Hepatocyte (in vitro differentiated cells): ENCODE data around the gene GLS2. TPM values are rescaled to one million over a fixed set of nuclear protein-coding genes. Genes with fewer than 3 reads are reported as not detected.

Experiments used
- DNase-seq: peaks from one replicate; pipeline ENCODE4 v3.0.0-alpha.2; 2016; ENCODE audit warnings: low spot score
- H2AFZ ChIP-seq: fragments of 200-600 bp; sonication (generic); 2 replicates; pipeline ENCODE4 v1.6.0; 2016; ENCODE audit warnings: antibody characterized with exemption, mild to moderate bottlenecking
- H3K27ac ChIP-seq: fragments of 200-600 bp; sonication (generic); 2 replicates; pipeline ENCODE4 v1.5.1; 2016; ENCODE audit warnings: mild to moderate bottlenecking
- H3K27me3 ChIP-seq: fragments of 200-600 bp; sonication (generic); 2 replicates; pipeline ENCODE4 v1.6.1; 2016
- H3K36me3 ChIP-seq: fragments of 200-600 bp; sonication (generic); replicated peaks from 2 replicates; pipeline ENCODE4 v1.5.1; 2016; ENCODE audit warnings: low read depth; ENCODE audit not compliant: insufficient read depth
- H3K4me1 ChIP-seq: fragments of 200-600 bp; sonication (generic); 2 replicates; pipeline ENCODE4 v1.5.1; 2016; ENCODE audit warnings: mild to moderate bottlenecking, moderate library complexity; ENCODE audit not compliant: insufficient read depth
- H3K4me2 ChIP-seq: fragments of 200-600 bp; sonication (generic); 2 replicates; pipeline ENCODE4 v1.6.0; 2016
- H3K4me3 ChIP-seq: fragments of 200-600 bp; sonication (generic); 2 replicates; pipeline ENCODE4 v1.5.1; 2016; ENCODE audit warnings: mild to moderate bottlenecking
- H3K79me2 ChIP-seq: fragments of 200-600 bp; sonication (generic); 2 replicates; pipeline ENCODE4 v1.6.0; 2017; ENCODE audit warnings: mild to moderate bottlenecking
- H3K9me2 ChIP-seq: fragments of 200-600 bp; sonication (generic); replicated peaks from 2 replicates; pipeline ENCODE4 v1.6.0; 2017; ENCODE audit warnings: mild to moderate bottlenecking; ENCODE audit not compliant: insufficient read depth
- H3K9me3 ChIP-seq: fragments of 200-600 bp; sonication (generic); 2 replicates; pipeline ENCODE4 v1.5.1; 2016; ENCODE audit warnings: low read depth, mild to moderate bottlenecking
- H4K20me1 ChIP-seq: fragments of 200-600 bp; sonication (generic); 2 replicates; pipeline ENCODE4 v1.6.0; 2016; ENCODE audit warnings: mild to moderate bottlenecking; ENCODE audit not compliant: insufficient read depth, poor library complexity, severe bottlenecking
- EZH2 ChIP-seq: fragments of 200-600 bp; sonication (generic); IDR thresholded peaks from 2 replicates; pipeline ENCODE4 v1.6.1; 2016; ENCODE audit warnings: antibody characterized with exemption, mild to moderate bottlenecking, borderline replicate concordance
- EZH2phosphoT487 ChIP-seq: fragments of 200-600 bp; sonication (generic); IDR thresholded peaks from one replicate; pipeline ENCODE4 v1.6.1; 2018; ENCODE audit warnings: antibody characterized with exemption, mild to moderate bottlenecking, low read depth, moderate library complexity; ENCODE audit not compliant: unreplicated experiment, severe bottlenecking
- WGBS: methylation state at CpG from one replicate; pipeline ENCODE4 v1.1.6; 2016; ENCODE audit warnings: low lambda C conversion rate; ENCODE audit errors: missing lambda C conversion rate; 5-methylcytosine and 5-hydroxymethylcytosine counted together
- polyA plus RNA-seq: library from polyadenylated mRNA; unstranded; fragments of >200 nt; fragmentation: Nextera tagmentation; extraction: Ambion mirVana; gene quantifications from 2 replicates; pipeline ENCODE4 v1.2.1, GENCODE V29; 2016
- total RNA-seq: library from RNA; depleted of rRNA; stranded (reverse); fragments of >200 nt; gene quantifications from 2 replicates; pipeline ENCODE4 v1.2.3, GENCODE V29; 2014
- TF ChIP-seq, protein P1 (sequence below): fragments of 200-600 bp; sonication (generic); IDR thresholded peaks from 2 replicates; pipeline ENCODE4 v1.5.1; 2016; ENCODE audit warnings: antibody characterized with exemption, mild to moderate bottlenecking; ENCODE audit not compliant: poor library complexity

Gene GLS2
- total and polyA plus RNA-seq, 2 experiments from 2014 or later, result 3.5 to 6.4 TPM

GRCh38 chr12:56529656-56530055 is 41.7 kb upstream of the GLS2 start:
- Histone ChIP-seq H3K4me3 (no peak overlapping the region), H3K79me2 (peaks cover 87% of the 10 kb centered on the region), H3K9me2 (no peaks in the 10 kb centered on the region), H3K4me2 (no peak overlapping the region), H2AFZ (no peak overlapping the region), H3K9me3 (no peaks in the 10 kb centered on the region), H3K4me1 (peaks cover 13% of the 10 kb centered on the region), H4K20me1 (no peaks in the 10 kb centered on the region), H3K27me3 (no peaks in the 10 kb centered on the region), H3K36me3 (no peaks in the 10 kb centered on the region), H3K27ac (no peak overlapping the region)
- no peak for TF ChIP-seq EZH2phosphoT487
- no peak for TF ChIP-seq EZH2
- TF ChIP-seq, protein P1, sequence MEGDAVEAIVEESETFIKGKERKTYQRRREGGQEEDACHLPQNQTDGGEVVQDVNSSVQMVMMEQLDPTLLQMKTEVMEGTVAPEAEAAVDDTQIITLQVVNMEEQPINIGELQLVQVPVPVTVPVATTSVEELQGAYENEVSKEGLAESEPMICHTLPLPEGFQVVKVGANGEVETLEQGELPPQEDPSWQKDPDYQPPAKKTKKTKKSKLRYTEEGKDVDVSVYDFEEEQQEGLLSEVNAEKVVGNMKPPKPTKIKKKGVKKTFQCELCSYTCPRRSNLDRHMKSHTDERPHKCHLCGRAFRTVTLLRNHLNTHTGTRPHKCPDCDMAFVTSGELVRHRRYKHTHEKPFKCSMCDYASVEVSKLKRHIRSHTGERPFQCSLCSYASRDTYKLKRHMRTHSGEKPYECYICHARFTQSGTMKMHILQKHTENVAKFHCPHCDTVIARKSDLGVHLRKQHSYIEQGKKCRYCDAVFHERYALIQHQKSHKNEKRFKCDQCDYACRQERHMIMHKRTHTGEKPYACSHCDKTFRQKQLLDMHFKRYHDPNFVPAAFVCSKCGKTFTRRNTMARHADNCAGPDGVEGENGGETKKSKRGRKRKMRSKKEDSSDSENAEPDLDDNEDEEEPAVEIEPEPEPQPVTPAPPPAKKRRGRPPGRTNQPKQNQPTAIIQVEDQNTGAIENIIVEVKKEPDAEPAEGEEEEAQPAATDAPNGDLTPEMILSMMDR, result no peak
- WGBS, result 94% methylated on average over 4 of the region's 4 CpGs
- no peak for DNase-seq

GRCh38 chr12:56528846-56529245 is 40.9 kb upstream of the GLS2 start:
- H3K36me3 ChIP-seq, result no peaks in the 10 kb centered on the region
- no peak overlapping the region for H3K4me3 ChIP-seq
- H2AFZ ChIP-seq, result no peak overlapping the region
- H3K27me3 ChIP-seq, result no peaks in the 10 kb centered on the region
- H3K4me1 ChIP-seq, result peaks cover 18% of the 10 kb centered on the region
- no peak overlapping the region for H3K27ac ChIP-seq
- H3K9me2 ChIP-seq, result no peaks in the 10 kb centered on the region
- H3K79me2 ChIP-seq, result peaks cover 88% of the 10 kb centered on the region
- TF ChIP-seq EZH2 (no peak), EZH2phosphoT487 (no peak)
- TF ChIP-seq, protein P1, result no peak
- 93% methylated on average over 1 of the region's 1 CpG for WGBS
- DNase-seq, result no peak
- H3K9me3 ChIP-seq, result no peaks in the 10 kb centered on the region
- no peak overlapping the region for H3K4me2 ChIP-seq
- H4K20me1 ChIP-seq, result no peaks in the 10 kb centered on the region

DNA sequence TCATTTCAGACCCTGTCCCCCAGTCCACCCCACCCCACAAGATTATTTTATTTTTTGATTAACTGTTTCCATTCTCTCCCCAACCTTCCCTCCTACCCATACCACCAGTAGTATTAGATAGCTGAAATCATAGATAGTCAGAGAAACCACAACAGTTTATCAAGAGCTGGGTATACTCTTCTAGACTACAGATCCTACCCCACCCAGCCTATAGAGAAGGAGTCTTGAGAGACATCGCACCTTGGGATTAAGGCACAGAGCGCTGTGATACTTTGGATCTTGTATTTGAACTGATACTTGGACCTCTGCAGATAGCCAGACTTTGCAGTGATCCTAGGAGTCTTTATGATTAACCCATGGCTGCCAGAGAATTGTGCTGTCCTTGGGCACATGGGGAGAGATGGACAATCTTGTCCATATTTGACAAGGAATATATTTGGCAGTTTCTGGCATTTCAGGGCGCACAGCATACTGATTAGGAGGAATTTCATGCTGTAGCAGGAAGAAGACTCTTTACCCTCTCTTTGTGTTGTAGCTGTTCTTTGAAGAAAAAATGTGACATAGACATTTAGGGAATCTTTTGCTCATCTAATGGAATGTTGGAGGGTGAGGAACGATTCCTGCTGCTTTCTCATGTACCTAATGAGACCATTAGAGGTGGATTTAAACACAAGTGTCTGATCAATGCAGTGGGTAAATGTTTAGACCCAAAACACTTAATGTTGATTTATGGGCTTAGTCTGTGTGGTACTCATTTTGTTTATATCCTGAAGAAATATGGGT is 34.6 kb upstream of the GLS2 start:
- Histone ChIP-seq H4K20me1 (no peaks in the 10 kb centered on the region), H3K36me3 (no peaks in the 10 kb centered on the region), H3K9me2 (no peaks in the 10 kb centered on the region), H3K4me3 (peak overlapping the region; percentile 67), H3K9me3 (no peaks in the 10 kb centered on the region), H3K27ac (peak overlapping the region; percentile 96), H2AFZ (peak overlapping the region; percentile 72), H3K4me2 (peak overlapping the region; percentile 85), H3K27me3 (no peaks in the 10 kb centered on the region), H3K79me2 (peaks cover 48% of the 10 kb centered on the region), H3K4me1 (peaks cover 31% of the 10 kb centered on the region)
- no peak for TF ChIP-seq EZH2phosphoT487
- TF ChIP-seq EZH2, result no peak
- TF ChIP-seq, protein P1, result no peak
- WGBS, result 8% methylated on average over 4 of the region's 4 CpGs
- peak; percentile 27 for DNase-seq
